Esophagus muscularis mucosa (tissue), 3 donors: Measurements from ENCODE around the gene MON2.

Experiments
- EP300 ChIP-seq: sonication (generic); formaldehyde crosslinking; IDR thresholded peaks from one replicate; pipeline ENCODE4 v1.6.1; 2017; ENCODE audit warnings: antibody characterized with exemption
- TF ChIP-seq, protein P1 (sequence below), 3 experiments: fragments of 200-600 bp in 2 of 3; fragments of 450-650 bp in 1 of 3; sonication (generic) in 2 of 3; IDR thresholded peaks; one replicate each; pipeline ENCODE4 v1.5.1; 2017 to 2019; ENCODE audit warnings: antibody characterized with exemption in 3 of 3, mild to moderate bottlenecking in 2 of 3, moderate library complexity in 1 of 3

DNA sequence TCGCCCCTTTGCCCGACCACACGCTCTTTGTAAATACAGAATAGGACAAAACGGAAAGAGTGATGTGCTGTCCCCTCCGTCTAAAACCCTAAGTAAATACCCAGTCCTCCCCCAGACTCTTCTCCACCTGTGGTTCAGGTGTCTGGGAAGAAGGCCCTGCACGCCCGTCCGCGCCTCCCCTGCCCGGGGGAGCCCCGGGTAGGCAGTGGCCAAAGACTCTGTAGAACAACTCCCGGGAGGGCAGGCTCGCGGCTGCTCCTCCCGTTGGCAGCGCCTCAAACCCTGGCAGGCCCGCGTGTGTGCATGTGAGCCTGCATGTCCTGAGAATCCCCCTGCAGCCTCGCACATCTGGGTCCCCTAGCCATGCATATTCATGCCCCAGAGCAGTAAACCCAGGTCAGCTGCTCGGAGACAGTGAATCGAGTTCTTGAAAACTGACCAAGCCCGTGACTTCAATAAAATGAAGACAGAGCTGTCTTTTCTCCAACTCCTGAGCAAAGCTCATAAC is 165.8 kb downstream of the MON2 start:
- TF ChIP-seq, protein P1, sequence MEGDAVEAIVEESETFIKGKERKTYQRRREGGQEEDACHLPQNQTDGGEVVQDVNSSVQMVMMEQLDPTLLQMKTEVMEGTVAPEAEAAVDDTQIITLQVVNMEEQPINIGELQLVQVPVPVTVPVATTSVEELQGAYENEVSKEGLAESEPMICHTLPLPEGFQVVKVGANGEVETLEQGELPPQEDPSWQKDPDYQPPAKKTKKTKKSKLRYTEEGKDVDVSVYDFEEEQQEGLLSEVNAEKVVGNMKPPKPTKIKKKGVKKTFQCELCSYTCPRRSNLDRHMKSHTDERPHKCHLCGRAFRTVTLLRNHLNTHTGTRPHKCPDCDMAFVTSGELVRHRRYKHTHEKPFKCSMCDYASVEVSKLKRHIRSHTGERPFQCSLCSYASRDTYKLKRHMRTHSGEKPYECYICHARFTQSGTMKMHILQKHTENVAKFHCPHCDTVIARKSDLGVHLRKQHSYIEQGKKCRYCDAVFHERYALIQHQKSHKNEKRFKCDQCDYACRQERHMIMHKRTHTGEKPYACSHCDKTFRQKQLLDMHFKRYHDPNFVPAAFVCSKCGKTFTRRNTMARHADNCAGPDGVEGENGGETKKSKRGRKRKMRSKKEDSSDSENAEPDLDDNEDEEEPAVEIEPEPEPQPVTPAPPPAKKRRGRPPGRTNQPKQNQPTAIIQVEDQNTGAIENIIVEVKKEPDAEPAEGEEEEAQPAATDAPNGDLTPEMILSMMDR (IDR thresholded peaks at IDR 0.05): no peak
- no peak for TF ChIP-seq EP300
